Measurements from ENCODE around the gene KCNK16.

KCNK16 gene

GRCh38 chr6:39274903-39275302, 47.6 kb downstream of the KCNK16 start:
- DNase-seq (ENCODE audit: low spot score) = no peak
- Histone ChIP-seq H3K4me1 (ENCODE audit: control insufficient read depth in 2 of 2, insufficient read depth in 1 of 2, low read depth in 1 of 2, low read length in 2 of 2) (no peaks in the 10 kb centered on the region), H3K4ac (ENCODE audit: low read length) (no peak overlapping the region), H2BK5ac (ENCODE audit: low read length) (no peak overlapping the region), H3K9ac (ENCODE audit: low read depth, low read length, poor library complexity) (no peak overlapping the region), H4K91ac (ENCODE audit: low read depth, low read length, poor library complexity) (no peak overlapping the region), H2AFZ (ENCODE audit: low read length) (no peak overlapping the region), H3K79me1 (ENCODE audit: low read depth, low read length) (no peaks in the 10 kb centered on the region), H2BK12ac (ENCODE audit: low read length) (no peak overlapping the region), H4K8ac (ENCODE audit: low read depth, low read length) (no peak overlapping the region), H2AK5ac (ENCODE audit: low read depth, low read length) (no peak overlapping the region), H3K18ac (ENCODE audit: low read length) (no peak overlapping the region), H2BK15ac (ENCODE audit: low read length) (no peak overlapping the region), H3K4me3 (ENCODE audit: low read length in 2 of 2) (no peak overlapping the region), H3K14ac (ENCODE audit: low read length) (no peak overlapping the region), H3K4me2 (ENCODE audit: insufficient read depth, low read length, poor library complexity, severe bottlenecking) (no peak overlapping the region), H3K9me3 (replicated peaks in 1 of 2; ENCODE audit: control insufficient read depth in 2 of 2, insufficient read depth in 1 of 2, low read depth in 1 of 2, low read length in 2 of 2) (no peaks in the 10 kb centered on the region), H3K23ac (ENCODE audit: low read depth, low read length, poor library complexity) (no peak overlapping the region), H3K36me3 (replicated peaks in 1 of 2; ENCODE audit: control insufficient read depth in 2 of 2, insufficient read depth in 2 of 2, low read length in 2 of 2) (no peaks in the 10 kb centered on the region), H2BK120ac (ENCODE audit: low read depth, low read length) (no peak overlapping the region), H3K27me3 (ENCODE audit: control insufficient read depth in 3 of 3, insufficient read depth in 3 of 3, low read depth in 1 of 3, low read length in 3 of 3) (peaks cover 0 to 9% (median 0%) of the 10 kb centered on the region in 3 experiments), H3K27ac (replicated peaks; ENCODE audit: low read length) (no peak overlapping the region)
- WGBS, 2 donors (ENCODE audit: extremely low coverage in 2 of 2, insufficient read length in 2 of 2, insufficient replicate concordance in 1 of 2) = no CpG with 5 or more reads among the region's 3 CpGs

GRCh38 chr6:39274471-39274870, 48.0 kb downstream of the KCNK16 start:
- Histone ChIP-seq H3K9ac (ENCODE audit: low read depth, low read length, poor library complexity) (no peak overlapping the region), H2AFZ (ENCODE audit: low read length) (no peak overlapping the region), H3K4me2 (ENCODE audit: insufficient read depth, low read length, poor library complexity, severe bottlenecking) (no peak overlapping the region), H3K4me1 (ENCODE audit: control insufficient read depth in 2 of 2, insufficient read depth in 1 of 2, low read depth in 1 of 2, low read length in 2 of 2) (no peaks in the 10 kb centered on the region), H3K36me3 (replicated peaks in 1 of 2; ENCODE audit: control insufficient read depth in 2 of 2, insufficient read depth in 2 of 2, low read length in 2 of 2) (no peaks in the 10 kb centered on the region), H3K4ac (ENCODE audit: low read length) (no peak overlapping the region), H4K8ac (ENCODE audit: low read depth, low read length) (no peak overlapping the region), H4K91ac (ENCODE audit: low read depth, low read length, poor library complexity) (no peak overlapping the region), H2BK120ac (ENCODE audit: low read depth, low read length) (no peak overlapping the region), H2BK5ac (ENCODE audit: low read length) (no peak overlapping the region), H3K79me1 (ENCODE audit: low read depth, low read length) (no peaks in the 10 kb centered on the region), H3K18ac (ENCODE audit: low read length) (no peak overlapping the region), H3K9me3 (replicated peaks in 1 of 2; ENCODE audit: control insufficient read depth in 2 of 2, insufficient read depth in 1 of 2, low read depth in 1 of 2, low read length in 2 of 2) (no peaks in the 10 kb centered on the region), H3K27me3 (ENCODE audit: control insufficient read depth in 3 of 3, insufficient read depth in 3 of 3, low read depth in 1 of 3, low read length in 3 of 3) (peaks cover 0 to 7% (median 0%) of the 10 kb centered on the region in 3 experiments), H3K27ac (replicated peaks; ENCODE audit: low read length) (no peak overlapping the region), H3K4me3 (ENCODE audit: low read length in 2 of 2) (no peak overlapping the region), H2BK15ac (ENCODE audit: low read length) (no peak overlapping the region), H3K23ac (ENCODE audit: low read depth, low read length, poor library complexity) (no peak overlapping the region), H2AK5ac (ENCODE audit: low read depth, low read length) (no peak overlapping the region), H3K14ac (ENCODE audit: low read length) (no peak overlapping the region), H2BK12ac (ENCODE audit: low read length) (no peak overlapping the region)
- DNase-seq (ENCODE audit: low spot score) = no peak
- WGBS, 2 donors (ENCODE audit: extremely low coverage in 2 of 2, insufficient read length in 2 of 2, insufficient replicate concordance in 1 of 2) = no CpG with 5 or more reads among the region's 4 CpGs

- H4K8ac ChIP-seq (ENCODE audit: low read depth, low read length) = no peak overlapping the region
- no peak overlapping the region for H2BK12ac ChIP-seq (ENCODE audit: low read length)
These were observed 49.1 kb downstream of the KCNK16 start for GRCh38 chr6:39273406-39273821.

GRCh38 chr6:39269961-39270360, 52.5 kb downstream of the KCNK16 start:
- H4K91ac ChIP-seq (ENCODE audit: low read depth, low read length, poor library complexity) = no peak overlapping the region
- no peak overlapping the region for H3K9ac ChIP-seq (ENCODE audit: low read depth, low read length, poor library complexity)
- H3K36me3 ChIP-seq (replicated peaks in 1 of 2; ENCODE audit: control insufficient read depth in 2 of 2, insufficient read depth in 2 of 2, low read length in 2 of 2) = no peaks in the 10 kb centered on the region
- no peak overlapping the region for H4K8ac ChIP-seq (ENCODE audit: low read depth, low read length)
- no peaks in the 10 kb centered on the region for H3K9me3 ChIP-seq (replicated peaks in 1 of 2; ENCODE audit: control insufficient read depth in 2 of 2, insufficient read depth in 1 of 2, low read depth in 1 of 2, low read length in 2 of 2)
- H3K27me3 ChIP-seq (ENCODE audit: control insufficient read depth in 3 of 3, insufficient read depth in 3 of 3, low read depth in 1 of 3, low read length in 3 of 3) = peaks cover 0 to 3% (median 0%) of the 10 kb centered on the region in 3 experiments
- H3K4me1 ChIP-seq (ENCODE audit: control insufficient read depth in 2 of 2, insufficient read depth in 1 of 2, low read depth in 1 of 2, low read length in 2 of 2) = peaks cover 0 to 2% of the 10 kb centered on the region in 2 donors
- H2AK5ac ChIP-seq (ENCODE audit: low read depth, low read length) = no peak overlapping the region
- no CpG with 5 or more reads among the region's 1 CpG for WGBS, 2 donors (ENCODE audit: extremely low coverage in 2 of 2, insufficient read length in 2 of 2, insufficient replicate concordance in 1 of 2)
- H2BK120ac ChIP-seq (ENCODE audit: low read depth, low read length) = no peak overlapping the region
- no peak overlapping the region for H3K18ac ChIP-seq (ENCODE audit: low read length)
- H3K4me2 ChIP-seq (ENCODE audit: insufficient read depth, low read length, poor library complexity, severe bottlenecking) = no peak overlapping the region
- H2BK15ac ChIP-seq (ENCODE audit: low read length) = no peak overlapping the region
- no peak for DNase-seq (ENCODE audit: low spot score)
- H3K4ac ChIP-seq (ENCODE audit: low read length) = no peak overlapping the region
- H3K23ac ChIP-seq (ENCODE audit: low read depth, low read length, poor library complexity) = no peak overlapping the region
- H3K79me1 ChIP-seq (ENCODE audit: low read depth, low read length) = no peaks in the 10 kb centered on the region
- H2AFZ ChIP-seq (ENCODE audit: low read length) = no peak overlapping the region
- H3K14ac ChIP-seq (ENCODE audit: low read length) = no peak overlapping the region
- H3K4me3 ChIP-seq (ENCODE audit: low read length in 2 of 2) = no peak overlapping the region
- H3K27ac ChIP-seq (replicated peaks; ENCODE audit: low read length) = no peak overlapping the region
- no peak overlapping the region for H2BK12ac ChIP-seq (ENCODE audit: low read length)
- no peak overlapping the region for H2BK5ac ChIP-seq (ENCODE audit: low read length)

More at GRCh38 chr6:39273406-39273821, 49.1 kb downstream of the KCNK16 start:
- no peak overlapping the region for H3K4me2 ChIP-seq (ENCODE audit: insufficient read depth, low read length, poor library complexity, severe bottlenecking)
- H3K18ac ChIP-seq (ENCODE audit: low read length) = no peak overlapping the region
- peaks cover 0 to 7% (median 0%) of the 10 kb centered on the region in 3 experiments for H3K27me3 ChIP-seq (ENCODE audit: control insufficient read depth in 3 of 3, insufficient read depth in 3 of 3, low read depth in 1 of 3, low read length in 3 of 3)
- H3K36me3 ChIP-seq (replicated peaks in 1 of 2; ENCODE audit: control insufficient read depth in 2 of 2, insufficient read depth in 2 of 2, low read length in 2 of 2) = no peaks in the 10 kb centered on the region
- peak overlapping the region; percentile 23 for H3K14ac ChIP-seq (ENCODE audit: low read length)
- H3K9ac ChIP-seq (ENCODE audit: low read depth, low read length, poor library complexity) = no peak overlapping the region
- H3K4me3 ChIP-seq (ENCODE audit: low read length in 2 of 2) = no peak overlapping the region
- H2BK120ac ChIP-seq (ENCODE audit: low read depth, low read length) = peak overlapping the region; percentile 56
- DNase-seq (ENCODE audit: low spot score) = no peak
- H3K9me3 ChIP-seq (replicated peaks in 1 of 2; ENCODE audit: control insufficient read depth in 2 of 2, insufficient read depth in 1 of 2, low read depth in 1 of 2, low read length in 2 of 2) = no peaks in the 10 kb centered on the region
- H2BK15ac ChIP-seq (ENCODE audit: low read length) = no peak overlapping the region
- H3K4ac ChIP-seq (ENCODE audit: low read length) = no peak overlapping the region
- H2BK5ac ChIP-seq (ENCODE audit: low read length) = no peak overlapping the region
- peaks cover 0 to 2% of the 10 kb centered on the region in 2 donors for H3K4me1 ChIP-seq (ENCODE audit: control insufficient read depth in 2 of 2, insufficient read depth in 1 of 2, low read depth in 1 of 2, low read length in 2 of 2)
- no peaks in the 10 kb centered on the region for H3K79me1 ChIP-seq (ENCODE audit: low read depth, low read length)
- no peak overlapping the region for H3K27ac ChIP-seq (replicated peaks; ENCODE audit: low read length)
- H2AK5ac ChIP-seq (ENCODE audit: low read depth, low read length) = peak overlapping the region; percentile 17
- WGBS, 2 donors (ENCODE audit: extremely low coverage in 2 of 2, insufficient read length in 2 of 2, insufficient replicate concordance in 1 of 2) = no CpG with 5 or more reads among the region's 6 CpGs
- H2AFZ ChIP-seq (ENCODE audit: low read length) = no peak overlapping the region
- H4K91ac ChIP-seq (ENCODE audit: low read depth, low read length, poor library complexity) = no peak overlapping the region
- no peak overlapping the region for H3K23ac ChIP-seq (ENCODE audit: low read depth, low read length, poor library complexity)
